MCF 10A (cell line): ENCODE results near the gene LRRFIP2. TPM values are rescaled to one million over a fixed set of nuclear protein-coding genes. Genes with fewer than 3 reads are reported as not detected.

Experiments
- BruUV-seq: library from RNA; stranded (reverse); fragments of 400-500 nt; replicated peaks from 2 replicates; lab custom pipeline; 2021; lab: Mats Ljungman, UMichigan
- CTCF ChIA-PET: fragments of 300-600 bp; sonication (Branson Sonifier 250); formaldehyde crosslinking; extraction: SDS; loops from one replicate; lab custom pipeline; 2021; ENCODE audit warnings: antibody characterized with exemption, inconsistent platforms; lab: Yijun Ruan, JAX
- POLR2A ChIA-PET: fragments of 300-600, 350-650 bp; sonication (Branson Sonifier 250); formaldehyde crosslinking; extraction: SDS; loops from one replicate; lab custom pipeline; 2020; ENCODE audit warnings: antibody characterized with exemption, inconsistent platforms; lab: Yijun Ruan, JAX
- DNase-seq: peaks from one replicate; pipeline ENCODE4 v3.0.0-alpha.2; 2018; ENCODE audit not compliant: unreplicated experiment
- H3K27ac Mint-ChIP-seq: one replicate; pipeline ENCODE4 v1.8.0; 2022; ENCODE audit warnings: mild to moderate bottlenecking, low read depth, mixed read lengths; ENCODE audit not compliant: unreplicated experiment
- H3K27me3 Mint-ChIP-seq: one replicate; pipeline ENCODE4 v1.8.0; 2022; ENCODE audit warnings: mixed read lengths; ENCODE audit not compliant: insufficient read depth, unreplicated experiment
- H3K36me3 Mint-ChIP-seq: one replicate; pipeline ENCODE4 v1.8.0; 2022; ENCODE audit warnings: mild to moderate bottlenecking, moderate library complexity, mixed read lengths; ENCODE audit not compliant: insufficient read depth, unreplicated experiment
- H3K4me1 Mint-ChIP-seq: one replicate; pipeline ENCODE4 v1.8.0; 2022; ENCODE audit warnings: mixed read lengths; ENCODE audit not compliant: insufficient read depth, unreplicated experiment
- H3K4me3 Mint-ChIP-seq: one replicate; pipeline ENCODE4 v1.8.0; 2022; ENCODE audit warnings: mild to moderate bottlenecking, moderate library complexity, mixed read lengths; ENCODE audit not compliant: unreplicated experiment
- H3K9me3 Mint-ChIP-seq: one replicate; pipeline ENCODE4 v1.8.0; 2022; ENCODE audit warnings: mixed read lengths; ENCODE audit not compliant: unreplicated experiment
- CTCF ChIP-seq: fragments of 200-600 bp; IDR thresholded peaks from one replicate; pipeline ENCODE4 v1.8.0; 2022; ENCODE audit warnings: antibody characterized with exemption, mild to moderate bottlenecking; ENCODE audit not compliant: unreplicated experiment
- intact Hi-C: fragments of 100-400 bp; cut with micrococcal nuclease; formaldehyde crosslinking; loops from 2 replicates; pipeline ENCODE4 v1.14.1; 2022
- total RNA-seq: library from RNA; stranded (reverse); gene quantifications from 2 replicates; pipeline ENCODE4 v1.2.3, GENCODE V29; 2022

LRRFIP2 gene
- total RNA-seq, 1 experiment from 2014 or later, result 76.6 TPM

- Mint-ChIP-seq H3K4me1 (peaks cover 21% of the 10 kb centered on the region), H3K27me3 (no peaks in the 10 kb centered on the region), H3K4me3 (no peak overlapping the region), H3K27ac (peak overlapping the region; percentile 50), H3K9me3 (no peaks in the 10 kb centered on the region), H3K36me3 (peaks cover 51% of the 10 kb centered on the region)
- no peak for TF ChIP-seq CTCF
- ChIA-PET POLR2A (interaction anchor here (0.9 to 1.5 kb wide), 2 partner anchors 8 to 51 kb away, joined by 3 read pairs; no protein-coding TSS in a partner anchor), CTCF (interaction anchor here (0.6 to 1.8 kb wide), 6 partner anchors 10 to 157 kb away, joined by 3 to 7 read pairs (median 4); no protein-coding TSS in a partner anchor)
- no peak for DNase-seq
- intact Hi-C loops, result no loop called here
- BruUV-seq, result no TSS peak
Observed at GRCh38 chr3:37162501-37163245, 11.7 kb downstream of the LRRFIP2 start.

- H3K9me3 Mint-ChIP-seq, result no peaks in the 10 kb centered on the region
- ChIA-PET POLR2A (no interaction called here), CTCF (no interaction called here)
- intact Hi-C loops, result no loop called here
- H3K27ac Mint-ChIP-seq, result no peak overlapping the region
- BruUV-seq, result no TSS peak
- no peak overlapping the region for H3K4me3 Mint-ChIP-seq
- H3K36me3 Mint-ChIP-seq, result peaks cover 42% of the 10 kb centered on the region
- TF ChIP-seq CTCF, result no peak
- H3K27me3 Mint-ChIP-seq, result no peaks in the 10 kb centered on the region
- no peak for DNase-seq
- peaks cover 21% of the 10 kb centered on the region for H3K4me1 Mint-ChIP-seq
Observed at GRCh38 chr3:37161351-37161750, 13.0 kb downstream of the LRRFIP2 start.

- no peaks in the 10 kb centered on the region for H3K27me3 Mint-ChIP-seq
- TF ChIP-seq CTCF, result no peak
- ChIA-PET CTCF (no interaction called here), POLR2A (no interaction called here)
- H3K4me3 Mint-ChIP-seq, result no peak overlapping the region
- no peaks in the 10 kb centered on the region for H3K9me3 Mint-ChIP-seq
- intact Hi-C loops, result no loop called here
- peaks cover 34% of the 10 kb centered on the region for H3K36me3 Mint-ChIP-seq
- H3K27ac Mint-ChIP-seq, result no peak overlapping the region
- BruUV-seq, result no TSS peak
- DNase-seq, result no peak
- no peaks in the 10 kb centered on the region for H3K4me1 Mint-ChIP-seq
Observed at GRCh38 chr3:37155782-37156181, 18.6 kb downstream of the LRRFIP2 start.

- H3K4me3 Mint-ChIP-seq, result no peak overlapping the region
- CTCF ChIA-PET, result interaction anchor here (0.6 to 0.7 kb wide), 2 partner anchors 66 to 457 kb away, joined by 3 read pairs; no protein-coding TSS in a partner anchor
- H3K27ac Mint-ChIP-seq, result no peak overlapping the region
- no peaks in the 10 kb centered on the region for H3K9me3 Mint-ChIP-seq
- no peak for DNase-seq
- no peaks in the 10 kb centered on the region for H3K27me3 Mint-ChIP-seq
- H3K36me3 Mint-ChIP-seq, result peaks cover 24% of the 10 kb centered on the region
- no TSS peak for BruUV-seq
- no peaks in the 10 kb centered on the region for H3K4me1 Mint-ChIP-seq
- POLR2A ChIA-PET, result interaction anchor here (0.8 kb wide), 1 partner anchor 8 kb away, joined by 3 read pairs; no protein-coding TSS in a partner anchor
- TF ChIP-seq CTCF, result no peak
- intact Hi-C loops, result no loop called here
Observed at GRCh38 chr3:37154668-37155314, 19.6 kb downstream of the LRRFIP2 start.
